B cell (primary cell): ENCODE data around the gene OR1Q1.

ENCODE experiments used
- CTCF ChIP-seq: fragments of 200-600 bp; IDR thresholded peaks from one replicate; pipeline ENCODE4 v1.8.0; 2022; ENCODE audit warnings: antibody characterized with exemption, mild to moderate bottlenecking
- EZH2 ChIP-seq: IDR thresholded peaks from 2 replicates; pipeline ENCODE4 v1.6.1; 2012; ENCODE audit warnings: borderline replicate concordance, low read depth, mild to moderate bottlenecking, moderate library complexity, low read length; ENCODE audit not compliant: insufficient read depth, poor library complexity, severe bottlenecking

GRCh38 chr9:122580360-122580759, 34.2 kb upstream of the OR1Q1 start:
- no peak for TF ChIP-seq CTCF
- TF ChIP-seq EZH2, result no peak
